Testis (tissue), 2 donors: ENCODE results near the gene CALY.

Experiments used
- CTCF ChIP-seq, 3 experiments: fragments of 450-650 bp in 2 of 3; fragments of 200-600 bp in 1 of 3; sonication (generic) in 1 of 3; IDR thresholded peaks; one replicate each; pipeline ENCODE4 v1.5.1; 2016 to 2019; ENCODE audit warnings: antibody characterized with exemption in 3 of 3, mild to moderate bottlenecking in 2 of 3, moderate library complexity in 1 of 3
- POLR2A ChIP-seq: fragments of 450-650 bp; IDR thresholded peaks from one replicate; pipeline ENCODE4 v1.6.1; 2017; ENCODE audit warnings: antibody characterized with exemption, mild to moderate bottlenecking, moderate library complexity

- no peak for TF ChIP-seq CTCF (IDR thresholded peaks at IDR 0.05)
- no peak for TF ChIP-seq POLR2A
These were observed 38.2 kb downstream of the CALY start for GRCh38 chr10:133298466-133298865.
